Subcutaneous abdominal adipose tissue (tissue), 5 donors: ENCODE results near the gene SEMA3E.
"Not testable (repeated sequence)": the region's sequence is repeated elsewhere in the genome, so short reads cannot be mapped to it uniquely, and the experiment has no call there.

Experiments
- H3K27ac ChIP-seq: one replicate; pipeline ENCODE4 v1.7.0; 2013; ENCODE audit warnings: low read depth, mild to moderate bottlenecking, inconsistent platforms, low read length, moderate library complexity
- H3K27me3 ChIP-seq, 5 donors: one replicate each; pipeline ENCODE4 v1.7.0; 2013; ENCODE audit warnings: low read length in 5 of 5, inconsistent platforms in 1 of 5; ENCODE audit not compliant: control insufficient read depth in 5 of 5, insufficient read depth in 4 of 5
- H3K36me3 ChIP-seq, 5 donors: one replicate each; pipeline ENCODE4 v1.7.0; 2013; ENCODE audit warnings: low read length in 5 of 5; ENCODE audit not compliant: control insufficient read depth in 5 of 5, insufficient read depth in 5 of 5
- H3K4me1 ChIP-seq, 5 donors: one replicate each; pipeline ENCODE4 v1.7.0; 2013; ENCODE audit warnings: low read length in 5 of 5, mild to moderate bottlenecking in 3 of 5, moderate library complexity in 1 of 5; ENCODE audit not compliant: control insufficient read depth in 5 of 5, insufficient read depth in 5 of 5
- H3K4me3 ChIP-seq, 5 donors: one replicate each; pipeline ENCODE4 v1.7.0; 2013; ENCODE audit warnings: low read length in 5 of 5, low read depth in 1 of 5
- H3K9ac ChIP-seq, 5 donors: one replicate each; pipeline ENCODE4 v1.7.0; 2013; ENCODE audit warnings: low read length in 5 of 5, mild to moderate bottlenecking in 4 of 5, moderate library complexity in 3 of 5
- H3K9me3 ChIP-seq, 5 donors: one replicate each; pipeline ENCODE4 v1.7.0; 2013; ENCODE audit warnings: low read length in 5 of 5; ENCODE audit not compliant: control insufficient read depth in 5 of 5
- donor health status: healthy.
- donor health status: healthy.
- donor health status: healthy.
- donor health status: healthy.
- donor health status: healthy.

Gene SEMA3E

GRCh38 chr7:83574616-83575015, 74.3 kb downstream of the SEMA3E start:
- no peaks in the 10 kb centered on the region for H3K27me3 ChIP-seq
- no peak overlapping the region for H3K9ac ChIP-seq
- no peaks in the 10 kb centered on the region for H3K4me1 ChIP-seq
- H3K9me3 ChIP-seq = no peaks in the 10 kb centered on the region
- H3K4me3 ChIP-seq = no peak overlapping the region
- H3K27ac ChIP-seq = no peak overlapping the region
- no peaks in the 10 kb centered on the region for H3K36me3 ChIP-seq

- H3K36me3 ChIP-seq = no peaks in the 10 kb centered on the region
- H3K27ac ChIP-seq = no peak overlapping the region
- no peak overlapping the region for H3K4me3 ChIP-seq
- H3K27me3 ChIP-seq = no peaks in the 10 kb centered on the region
- no peaks in the 10 kb centered on the region for H3K4me1 ChIP-seq
- no peak overlapping the region for H3K9ac ChIP-seq
- peaks cover 0 to 2% (median 0%) of the 10 kb centered on the region in 5 donors for H3K9me3 ChIP-seq
Observed at GRCh38 chr7:83562960-83563359, 86.0 kb downstream of the SEMA3E start.

DNA sequence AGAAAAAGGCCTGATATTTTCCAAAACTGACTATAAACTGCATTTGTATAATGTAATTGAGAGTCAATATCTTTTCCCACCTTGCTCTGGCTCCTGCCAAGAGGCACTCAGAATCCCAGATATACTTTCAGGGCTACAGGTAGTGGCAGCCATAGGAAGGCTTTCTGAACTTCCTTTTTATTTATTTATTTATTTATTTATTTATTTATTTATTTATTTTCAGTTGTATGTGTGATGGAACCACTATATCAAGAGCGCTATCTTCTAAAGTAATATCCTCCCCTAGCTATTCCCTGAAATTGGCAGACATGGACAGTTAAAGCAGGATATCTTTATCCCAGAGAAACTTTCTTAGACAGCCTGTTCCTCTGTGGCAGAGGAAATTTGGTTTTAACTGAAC, 86.7 kb downstream of the SEMA3E start:
- Histone ChIP-seq H3K9me3 (peaks cover 0 to 2% (median 0%) of the 10 kb centered on the region in 5 donors), H3K27me3 (no peaks in the 10 kb centered on the region), H3K4me3 (no peak overlapping the region), H3K27ac (no peak overlapping the region), H3K36me3 (no peaks in the 10 kb centered on the region), H3K9ac (no peak overlapping the region), H3K4me1 (no peaks in the 10 kb centered on the region)

DNA sequence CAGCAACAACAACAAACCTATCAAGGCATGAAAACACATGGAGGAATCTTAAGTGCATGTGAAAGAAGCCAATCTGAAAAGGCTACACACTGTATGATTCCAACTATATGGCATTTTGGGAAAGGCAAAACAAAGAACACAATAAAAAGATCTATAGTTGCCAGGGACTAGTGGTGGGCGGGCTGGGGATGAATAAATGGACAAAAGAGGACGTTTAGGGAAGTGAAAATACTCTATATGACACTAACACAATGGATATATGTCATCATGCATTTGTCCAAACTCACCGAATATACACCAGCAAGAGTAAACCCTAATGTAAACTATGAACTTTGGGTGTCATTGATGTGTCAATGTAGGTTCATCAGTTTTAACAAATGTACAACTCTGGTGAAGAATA, 89.1 kb downstream of the SEMA3E start:
- no peak overlapping the region for H3K9ac ChIP-seq
- H3K4me3 ChIP-seq = no peak overlapping the region
- H3K4me1 ChIP-seq = no peaks in the 10 kb centered on the region
- no peaks in the 10 kb centered on the region for H3K9me3 ChIP-seq
- H3K36me3 ChIP-seq = no peaks in the 10 kb centered on the region
- H3K27me3 ChIP-seq = no peaks in the 10 kb centered on the region
- no peak overlapping the region for H3K27ac ChIP-seq

DNA sequence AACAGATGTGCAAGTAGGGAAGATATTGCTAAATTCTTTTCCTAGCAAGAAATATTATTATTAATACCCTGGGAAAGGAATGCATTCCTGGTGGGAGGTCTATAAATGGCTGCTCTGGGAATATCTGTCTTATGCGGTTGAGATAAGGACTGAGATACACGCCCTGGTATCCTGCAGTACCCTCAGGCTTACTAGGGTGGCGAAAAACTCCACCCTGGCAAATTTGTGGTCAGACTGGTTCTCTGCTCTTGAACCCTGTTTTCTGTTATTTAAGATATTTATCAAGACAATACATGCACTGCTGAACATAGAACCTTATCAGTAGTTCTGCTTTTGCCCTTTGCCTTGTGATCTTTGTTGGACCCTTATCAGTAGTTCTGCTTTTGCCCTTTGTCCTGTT, 96.4 kb downstream of the SEMA3E start:
- not testable (repeated sequence) for H3K9ac ChIP-seq, H3K4me3 ChIP-seq, H3K36me3 ChIP-seq, H3K27ac ChIP-seq, H3K9me3 ChIP-seq, H3K4me1 ChIP-seq, H3K27me3 ChIP-seq

GRCh38 chr7:83550100-83550499, 98.8 kb downstream of the SEMA3E start:
- H3K9me3 ChIP-seq = peaks cover 0 to 2% (median 0%) of the 10 kb centered on the region in 5 donors
- H3K4me3 ChIP-seq = no peak overlapping the region
- H3K27me3 ChIP-seq = no peaks in the 10 kb centered on the region
- no peak overlapping the region for H3K9ac ChIP-seq
- H3K27ac ChIP-seq = no peak overlapping the region
- H3K4me1 ChIP-seq = no peaks in the 10 kb centered on the region
- H3K36me3 ChIP-seq = no peaks in the 10 kb centered on the region

GRCh38 chr7:83548250-83548649, 100.7 kb downstream of the SEMA3E start:
- Histone ChIP-seq H3K4me3 (no peak overlapping the region), H3K4me1 (no peaks in the 10 kb centered on the region), H3K27ac (no peak overlapping the region), H3K9ac (no peak overlapping the region), H3K36me3 (no peaks in the 10 kb centered on the region), H3K9me3 (peaks cover 0 to 2% (median 0%) of the 10 kb centered on the region in 5 donors), H3K27me3 (no peaks in the 10 kb centered on the region)

- Histone ChIP-seq H3K9me3 (peaks cover 0 to under 1% (median 0%) of the 10 kb centered on the region in 5 donors), H3K4me3 (no peak overlapping the region), H3K4me1 (no peaks in the 10 kb centered on the region), H3K27me3 (no peaks in the 10 kb centered on the region), H3K9ac (no peak overlapping the region), H3K36me3 (no peaks in the 10 kb centered on the region), H3K27ac (no peak overlapping the region)
Observed at GRCh38 chr7:83547526-83547925, 101.4 kb downstream of the SEMA3E start.

DNA sequence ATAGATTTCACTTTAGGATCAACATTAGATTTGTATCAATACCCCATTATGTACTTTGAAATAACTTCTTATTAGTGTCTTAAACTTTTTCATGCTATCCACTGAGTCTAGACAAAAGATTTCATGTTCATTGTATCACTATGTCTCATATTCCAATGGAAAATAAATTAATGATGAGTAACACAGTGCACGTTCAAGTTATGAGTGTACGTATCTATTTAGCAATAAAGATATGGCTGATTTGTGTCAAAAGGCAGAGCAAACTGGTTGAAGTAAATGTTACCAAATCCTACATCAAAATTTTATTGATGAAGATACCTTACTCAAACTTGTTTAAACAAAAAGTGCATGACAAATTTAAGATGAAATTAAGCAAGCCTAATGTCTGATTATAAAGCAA, 102.4 kb downstream of the SEMA3E start:
- Histone ChIP-seq H3K27me3 (no peaks in the 10 kb centered on the region), H3K4me1 (no peaks in the 10 kb centered on the region), H3K36me3 (no peaks in the 10 kb centered on the region), H3K9ac (no peak overlapping the region), H3K9me3 (no peaks in the 10 kb centered on the region), H3K4me3 (no peak overlapping the region), H3K27ac (no peak overlapping the region)

DNA sequence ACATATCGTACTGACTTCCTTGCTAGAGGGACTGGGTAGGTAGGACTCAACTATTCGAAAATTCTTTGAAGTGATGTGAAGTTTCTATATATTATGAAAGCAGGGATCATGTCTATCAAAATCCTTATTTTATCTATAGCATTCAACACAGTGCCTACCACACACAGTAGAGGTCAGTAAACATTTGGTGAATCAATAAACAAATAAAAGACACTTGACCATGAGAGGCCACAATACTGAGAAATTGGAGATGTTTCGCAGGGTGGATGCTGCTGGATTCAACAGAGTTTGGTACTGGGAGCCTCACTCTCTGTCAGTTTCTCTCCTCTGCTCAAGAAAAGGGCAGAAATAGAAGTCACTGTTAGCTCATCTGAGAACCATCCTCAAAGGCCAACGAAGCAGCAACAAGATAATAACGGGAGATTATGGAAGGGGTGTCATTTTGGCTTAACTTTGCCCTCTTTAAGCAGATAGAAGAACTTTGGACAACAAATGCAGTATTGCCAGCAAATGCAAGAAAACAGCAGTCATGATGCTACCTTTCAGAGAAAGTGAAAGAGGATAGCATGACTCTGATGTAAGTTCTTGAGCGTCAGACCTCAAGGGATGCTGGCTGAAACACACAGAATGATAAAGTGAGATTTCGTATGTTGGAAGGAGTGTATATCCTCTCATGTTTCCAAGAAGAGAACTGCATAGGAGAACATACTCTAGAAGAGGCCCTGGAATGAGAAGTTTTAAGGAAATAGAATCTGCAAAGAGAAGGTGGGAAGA, 107.6 kb downstream of the SEMA3E start:
- Histone ChIP-seq H3K9me3 (no peaks in the 10 kb centered on the region), H3K27me3 (no peaks in the 10 kb centered on the region), H3K36me3 (no peaks in the 10 kb centered on the region), H3K27ac (no peak overlapping the region), H3K4me1 (no peaks in the 10 kb centered on the region), H3K9ac (no peak overlapping the region), H3K4me3 (no peak overlapping the region)
